ENCODE data around the gene SFT2D3.

- TF ChIP-seq SIN3A (IDR thresholded peaks at IDR 0.05; ENCODE audit: low read depth) (no peak), CTCF (IDR thresholded peaks at IDR 0.05 in 2 of 3, conservative IDR thresholded peaks at IDR 0.05 in 1 of 3; ENCODE audit: borderline replicate concordance in 1 of 3, insufficient read depth in 1 of 3, low read depth in 2 of 3, low read length in 2 of 3) (no peak), POLR2A (IDR thresholded peaks at IDR 0.05; ENCODE audit: borderline replicate concordance, extremely low read depth, insufficient read depth, insufficient read length) (no peak), SP1 (IDR thresholded peaks at IDR 0.05; ENCODE audit: low read depth) (no peak), EZH2phosphoT487 (IDR thresholded peaks at IDR 0.05; ENCODE audit: borderline replicate concordance) (no peak)
Observed at GRCh38 chr2:127671557-127672302, 29.6 kb upstream of the SFT2D3 start.

Measured in HCT116 (cell line).